PC-9 (cell line): ENCODE measurements around the gene CIAO2A. TPM values are rescaled to one million over a fixed set of nuclear protein-coding genes. Genes with fewer than 3 reads are reported as not detected.

Source experiments
- BruUV-seq: library from RNA; stranded (reverse); fragments of 400-500 nt; replicated peaks from 2 replicates; lab custom pipeline; 2021; lab: Mats Ljungman, UMichigan
- CTCF ChIA-PET: fragments of 300-600 bp; sonication (Branson Sonifier 250); formaldehyde crosslinking; loops from one replicate; lab custom pipeline; 2022; ENCODE audit warnings: antibody characterized with exemption; lab: Charles Lee
- POLR2A ChIA-PET: fragments of 300-600 bp; sonication (Branson Sonifier 250); formaldehyde crosslinking; loops from one replicate; lab custom pipeline; 2022; ENCODE audit warnings: antibody characterized with exemption; ENCODE audit not compliant: unreplicated experiment; lab: Charles Lee
- DNase-seq, 2 experiments: peaks; one replicate each; pipeline versions ENCODE4 v3.0.0 to v3.0.0-alpha.2; 2015 to 2022; ENCODE audit warnings: mixed read lengths in 1 of 2
- H2AFZ ChIP-seq: fragments of 200-600 bp; sonication (generic); 2 replicates; pipeline ENCODE4 v1.8.1; 2017; ENCODE audit warnings: antibody characterized with exemption
- H3F3A ChIP-seq: fragments of 200-600 bp; sonication (generic); 2 replicates; pipeline ENCODE4 v1.8.1; 2017; ENCODE audit warnings: antibody characterized with exemption, mild to moderate bottlenecking, low read depth; ENCODE audit not compliant: insufficient read depth
- H3K27ac ChIP-seq: fragments of 200-600 bp; sonication (generic); 2 replicates; pipeline ENCODE4 v1.6.1; 2016; ENCODE audit warnings: mixed run types
- H3K27me3 ChIP-seq: fragments of 200-600 bp; sonication (generic); 2 replicates; pipeline ENCODE4 v1.6.1; 2016; ENCODE audit warnings: low read depth, mixed run types; ENCODE audit not compliant: insufficient read depth
- H3K36me3 ChIP-seq: fragments of 200-600 bp; sonication (generic); 2 replicates; pipeline ENCODE4 v1.6.1; 2016; ENCODE audit warnings: low read depth, mixed run types
- H3K4me1 ChIP-seq: fragments of 200-600 bp; sonication (generic); replicated peaks from 2 replicates; pipeline ENCODE4 v1.6.1; 2016; ENCODE audit warnings: mixed run types; ENCODE audit not compliant: insufficient read depth
- H3K4me2 ChIP-seq: fragments of 200-600 bp; sonication (generic); 2 replicates; pipeline ENCODE4 v1.6.1; 2017; ENCODE audit warnings: mixed run types
- H3K4me3 ChIP-seq: fragments of 200-600 bp; sonication (generic); 2 replicates; pipeline ENCODE4 v1.6.1; 2016; ENCODE audit warnings: mixed run types
- H3K79me2 ChIP-seq: fragments of 200-600 bp; sonication (generic); 2 replicates; pipeline ENCODE4 v1.6.1; 2017; ENCODE audit warnings: low read depth, mixed run types
- H3K9me2 ChIP-seq: fragments of 200-600 bp; sonication (generic); 2 replicates; pipeline ENCODE4 v1.8.1; 2017; ENCODE audit warnings: mild to moderate bottlenecking; ENCODE audit not compliant: insufficient read depth
- H3K9me3 ChIP-seq: fragments of 200-600 bp; sonication (generic); 2 replicates; pipeline ENCODE4 v1.8.1; 2016; ENCODE audit warnings: low read depth; ENCODE audit not compliant: insufficient read depth
- H4K20me1 ChIP-seq: fragments of 200-600 bp; sonication (generic); 2 replicates; pipeline ENCODE4 v1.8.1; 2017; ENCODE audit not compliant: insufficient read depth
- EZH2 ChIP-seq: fragments of 200-600 bp; sonication (generic); IDR thresholded peaks from 2 replicates; pipeline ENCODE4 v1.8.0; 2017; ENCODE audit warnings: antibody characterized with exemption, low read depth
- intact Hi-C: fragments of 100-400 bp; cut with micrococcal nuclease; formaldehyde crosslinking; loops from one replicate; pipeline ENCODE4 v1.10.0; 2022; ENCODE audit not compliant: unreplicated experiment
- total RNA-seq: library from RNA; stranded (reverse); gene quantifications from 2 replicates; pipeline ENCODE4 v1.2.3, GENCODE V29; 2021
- TF ChIP-seq, protein P1 (sequence below): fragments of 200-600 bp; sonication (generic); conservative IDR thresholded peaks from 2 replicates; pipeline ENCODE4 v1.6.1; 2017; ENCODE audit warnings: mixed run types, antibody characterized with exemption, mild to moderate bottlenecking, moderate library complexity

The CIAO2A gene
- total RNA-seq, 1 experiment from 2014 or later: 76.3 TPM

DNA sequence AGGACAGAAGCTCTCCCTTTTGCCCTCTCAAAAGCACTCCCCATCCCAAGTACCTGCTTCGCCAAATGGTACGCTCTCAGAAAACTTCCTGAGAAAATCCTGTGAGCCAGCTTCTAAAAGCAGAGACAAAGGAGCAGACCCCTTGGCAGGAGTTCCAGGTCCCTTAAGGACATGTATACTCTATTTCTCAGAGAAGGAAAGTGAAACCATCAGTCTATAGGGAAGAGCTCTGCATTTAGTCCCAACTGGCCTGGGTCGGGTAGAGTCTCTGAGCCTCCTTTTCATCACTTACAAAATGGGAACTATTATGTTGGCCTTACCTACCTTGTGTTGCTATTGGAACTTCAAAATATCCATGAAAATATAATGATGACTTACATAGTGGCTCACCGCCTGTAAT lies 67.0 kb downstream of the CIAO2A start:
- H3K4me3 ChIP-seq: no peak overlapping the region
- H3K4me1 ChIP-seq: peaks cover 33% of the 10 kb centered on the region
- TF ChIP-seq EZH2: no peak
- TF ChIP-seq, protein P1, sequence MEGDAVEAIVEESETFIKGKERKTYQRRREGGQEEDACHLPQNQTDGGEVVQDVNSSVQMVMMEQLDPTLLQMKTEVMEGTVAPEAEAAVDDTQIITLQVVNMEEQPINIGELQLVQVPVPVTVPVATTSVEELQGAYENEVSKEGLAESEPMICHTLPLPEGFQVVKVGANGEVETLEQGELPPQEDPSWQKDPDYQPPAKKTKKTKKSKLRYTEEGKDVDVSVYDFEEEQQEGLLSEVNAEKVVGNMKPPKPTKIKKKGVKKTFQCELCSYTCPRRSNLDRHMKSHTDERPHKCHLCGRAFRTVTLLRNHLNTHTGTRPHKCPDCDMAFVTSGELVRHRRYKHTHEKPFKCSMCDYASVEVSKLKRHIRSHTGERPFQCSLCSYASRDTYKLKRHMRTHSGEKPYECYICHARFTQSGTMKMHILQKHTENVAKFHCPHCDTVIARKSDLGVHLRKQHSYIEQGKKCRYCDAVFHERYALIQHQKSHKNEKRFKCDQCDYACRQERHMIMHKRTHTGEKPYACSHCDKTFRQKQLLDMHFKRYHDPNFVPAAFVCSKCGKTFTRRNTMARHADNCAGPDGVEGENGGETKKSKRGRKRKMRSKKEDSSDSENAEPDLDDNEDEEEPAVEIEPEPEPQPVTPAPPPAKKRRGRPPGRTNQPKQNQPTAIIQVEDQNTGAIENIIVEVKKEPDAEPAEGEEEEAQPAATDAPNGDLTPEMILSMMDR: no peak
- POLR2A ChIA-PET: no interaction called here
- no peak for DNase-seq
- no peaks in the 10 kb centered on the region for H3K79me2 ChIP-seq
- intact Hi-C loops: no loop called here
- no peaks in the 10 kb centered on the region for H3K9me2 ChIP-seq
- H3K27me3 ChIP-seq: no peaks in the 10 kb centered on the region
- no peak overlapping the region for H3K27ac ChIP-seq
- no peaks in the 10 kb centered on the region for H4K20me1 ChIP-seq
- H3F3A ChIP-seq: no peaks in the 10 kb centered on the region
- no peaks in the 10 kb centered on the region for H3K36me3 ChIP-seq
- H3K4me2 ChIP-seq: no peak overlapping the region
- CTCF ChIA-PET: no interaction called here
- no peaks in the 10 kb centered on the region for H3K9me3 ChIP-seq
- BruUV-seq: no TSS peak
- no peak overlapping the region for H2AFZ ChIP-seq

DNA sequence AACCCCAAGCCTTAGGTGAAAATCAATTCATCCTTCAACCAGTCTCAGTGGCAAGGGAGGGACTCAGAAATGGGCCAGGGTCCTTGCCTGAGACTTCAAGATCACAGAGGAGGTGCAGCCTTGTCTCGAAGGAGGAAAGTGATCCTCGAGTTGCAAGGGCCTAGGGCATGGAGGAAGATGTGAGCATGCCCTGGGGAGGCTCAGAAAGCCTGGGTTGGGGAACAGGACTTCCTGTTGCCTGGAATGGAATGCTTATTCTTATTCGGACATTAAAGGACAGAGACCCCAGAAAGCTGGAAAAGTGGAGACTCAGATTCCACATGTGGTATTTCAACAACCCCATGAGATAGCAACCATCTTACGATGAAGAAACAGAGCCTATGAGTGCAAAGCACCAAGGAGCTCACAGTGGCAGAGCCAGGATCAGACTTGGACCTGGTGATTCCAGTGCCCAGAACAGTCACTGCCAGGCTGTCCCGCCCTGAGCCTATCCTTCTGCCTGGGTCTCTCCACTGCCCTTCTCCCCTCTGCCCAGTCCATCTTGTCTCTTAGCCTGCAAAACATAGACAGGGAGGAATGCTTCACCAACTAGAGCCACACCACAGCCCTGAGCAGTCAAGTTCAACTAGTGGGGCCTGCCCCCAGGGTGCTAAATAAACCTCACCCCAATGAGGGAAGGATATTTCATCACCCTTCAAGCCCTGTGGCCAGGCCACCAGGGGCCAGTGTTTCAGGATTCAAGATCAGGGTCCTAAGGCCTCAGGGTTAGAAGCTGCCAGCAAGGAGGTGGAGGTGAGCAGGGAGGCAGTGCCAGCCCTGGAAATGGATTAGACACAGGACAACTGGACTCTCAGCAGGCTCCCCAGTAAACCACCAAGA lies 69.2 kb downstream of the CIAO2A start:
- Histone ChIP-seq H3F3A (peaks cover 5% of the 10 kb centered on the region; the same call in 1 of the 2 replicates), H3K36me3 (no peaks in the 10 kb centered on the region), H3K9me2 (no peaks in the 10 kb centered on the region), H2AFZ (no peak overlapping the region), H3K4me2 (peak overlapping the region; percentile 47), H3K27ac (no peak overlapping the region), H4K20me1 (no peaks in the 10 kb centered on the region), H3K9me3 (no peaks in the 10 kb centered on the region), H3K4me3 (no peak overlapping the region), H3K4me1 (peaks cover 47% of the 10 kb centered on the region), H3K79me2 (no peaks in the 10 kb centered on the region), H3K27me3 (no peaks in the 10 kb centered on the region)
- DNase-seq: peak; percentile 38 to 66
- TF ChIP-seq, protein P1: no peak; the same call in 1 of the 2 replicates
- no peak for TF ChIP-seq EZH2
- POLR2A ChIA-PET: no interaction called here
- BruUV-seq: no TSS peak
- intact Hi-C loops: no loop called here
- CTCF ChIA-PET: interaction anchor here (1.8 kb wide), 1 partner anchor 78 kb away, joined by 7 read pairs; no protein-coding TSS in a partner anchor

DNA sequence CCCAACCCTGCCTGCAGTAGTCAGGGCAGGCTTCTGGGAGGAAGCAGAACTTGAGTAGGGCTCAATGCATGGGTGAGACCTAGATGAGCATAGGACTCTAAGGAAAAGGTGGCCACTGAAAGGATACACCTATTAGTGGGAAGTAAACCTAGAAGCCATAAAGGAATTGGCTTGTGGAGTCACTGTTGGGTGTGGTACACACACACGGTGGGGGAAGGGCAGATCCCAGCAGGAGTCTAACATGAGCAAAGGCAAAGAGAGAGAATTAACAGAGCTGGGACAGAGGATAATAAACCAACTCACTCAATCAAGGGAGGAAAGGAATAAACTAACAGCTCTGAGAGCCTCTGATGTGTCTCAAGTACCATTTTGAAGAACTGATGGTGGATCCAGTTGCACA lies 70.4 kb downstream of the CIAO2A start:
- intact Hi-C loops: no loop called here
- no peak overlapping the region for H2AFZ ChIP-seq
- no peak overlapping the region for H3K27ac ChIP-seq
- no TSS peak for BruUV-seq
- no peaks in the 10 kb centered on the region for H3K36me3 ChIP-seq
- TF ChIP-seq, protein P1: no peak
- TF ChIP-seq EZH2: no peak
- no peaks in the 10 kb centered on the region for H3K9me3 ChIP-seq
- H4K20me1 ChIP-seq: no peaks in the 10 kb centered on the region
- H3K4me1 ChIP-seq: peaks cover 59% of the 10 kb centered on the region
- ChIA-PET CTCF (no interaction called here), POLR2A (no interaction called here)
- H3F3A ChIP-seq: peaks cover 16% of the 10 kb centered on the region; the same call in 1 of the 2 replicates
- H3K79me2 ChIP-seq: no peaks in the 10 kb centered on the region
- H3K4me2 ChIP-seq: no peak overlapping the region
- peak in 1 of 2 experiments; percentile 42 for DNase-seq
- no peaks in the 10 kb centered on the region for H3K27me3 ChIP-seq
- H3K4me3 ChIP-seq: no peak overlapping the region
- no peaks in the 10 kb centered on the region for H3K9me2 ChIP-seq
